C4-2B (cell line): Measurements from ENCODE around the gene DIABLO.

Experiments used
- CTCF ChIP-seq: fragments of 450-650 bp; conservative IDR thresholded peaks from 2 replicates; pipeline ENCODE4 v1.5.1; 2017; ENCODE audit warnings: mild to moderate bottlenecking
- ZFX ChIP-seq: fragments of 450-650 bp; IDR thresholded peaks from 2 replicates; pipeline ENCODE4 v1.6.1; 2017

DNA sequence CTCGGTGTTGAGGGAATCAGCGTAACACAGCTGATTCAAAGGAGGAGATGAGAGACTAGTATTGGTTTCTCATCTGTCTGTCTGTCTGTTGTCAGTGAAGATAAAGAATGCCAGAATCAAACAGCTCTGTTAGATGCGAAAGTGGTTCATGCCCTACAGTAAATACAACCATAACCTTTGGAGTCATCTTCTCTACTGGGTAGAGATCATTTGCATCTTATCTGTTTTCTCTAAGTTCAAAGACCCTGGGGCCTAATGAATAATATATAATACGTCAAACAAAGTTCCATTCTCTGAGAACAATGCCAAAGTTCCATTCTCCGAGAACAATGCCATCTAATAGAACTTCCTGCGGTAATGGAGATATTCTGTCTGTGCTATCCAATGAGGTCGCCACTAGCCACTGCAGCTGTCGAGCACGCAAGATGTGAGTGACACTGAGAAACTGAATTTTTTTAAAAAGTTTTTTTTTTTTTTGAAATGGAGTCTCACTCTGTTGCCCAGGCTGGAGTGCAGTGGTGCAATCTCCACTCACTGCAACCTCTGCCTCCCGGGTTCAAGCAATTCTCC is 58.4 kb downstream of the DIABLO start:
- TF ChIP-seq CTCF: no peak
- no peak for TF ChIP-seq ZFX
